Trophoblast cell (in vitro differentiated cells and primary cell): Measurements from ENCODE around the gene NSUN7.

Source experiments
- DNase-seq, 2 donors: peaks; one replicate each; pipeline ENCODE4 v3.0.0-alpha.2; 2016
- H2AFZ ChIP-seq: 2 replicates; pipeline ENCODE4 v1.6.1; 2013; ENCODE audit warnings: low read length, moderate library complexity, mild to moderate bottlenecking; ENCODE audit not compliant: insufficient read depth, poor library complexity
- H2AK5ac ChIP-seq: 2 replicates; pipeline ENCODE4 v1.6.1; 2013; ENCODE audit warnings: mild to moderate bottlenecking, low read length
- H2BK120ac ChIP-seq: 2 replicates; pipeline ENCODE4 v1.6.1; 2013; ENCODE audit warnings: low read length, mild to moderate bottlenecking, moderate library complexity; ENCODE audit not compliant: insufficient read depth, poor library complexity
- H2BK12ac ChIP-seq: 2 replicates; pipeline ENCODE4 v1.6.1; 2013; ENCODE audit warnings: mild to moderate bottlenecking, low read length, moderate library complexity
- H2BK5ac ChIP-seq: 2 replicates; pipeline ENCODE4 v1.6.1; 2013; ENCODE audit warnings: low read length, low read depth, moderate library complexity, mild to moderate bottlenecking; ENCODE audit not compliant: poor library complexity
- H3K14ac ChIP-seq: 2 replicates; pipeline ENCODE4 v1.6.1; 2013; ENCODE audit warnings: mild to moderate bottlenecking, low read length
- H3K18ac ChIP-seq: 2 replicates; pipeline ENCODE4 v1.6.1; 2013; ENCODE audit warnings: mild to moderate bottlenecking, low read length
- H3K23ac ChIP-seq: 2 replicates; pipeline ENCODE4 v1.6.1; 2013; ENCODE audit warnings: low read length
- H3K27ac ChIP-seq: 2 replicates; pipeline ENCODE4 v1.5.1; 2013; ENCODE audit warnings: low read depth, mild to moderate bottlenecking, inconsistent platforms, low read length, moderate library complexity
- H3K27me3 ChIP-seq: 2 replicates; pipeline ENCODE4 v1.6.1; 2013; ENCODE audit warnings: inconsistent platforms, mild to moderate bottlenecking, low read length, moderate library complexity; ENCODE audit not compliant: insufficient read depth
- H3K36me3 ChIP-seq, 2 experiments: 1 replicate in 1 of 2; 2 replicates in 1 of 2; pipeline ENCODE4 v1.6.1; 2013; ENCODE audit warnings: low read length in 2 of 2, mild to moderate bottlenecking in 2 of 2, moderate library complexity in 1 of 2; ENCODE audit not compliant: insufficient read depth in 2 of 2, control insufficient read depth in 1 of 2
- H3K4ac ChIP-seq: 2 replicates; pipeline ENCODE4 v1.6.1; 2013; ENCODE audit warnings: low read depth, mild to moderate bottlenecking, low read length, moderate library complexity
- H3K4me1 ChIP-seq, 2 experiments: 1 replicate in 1 of 2; 2 replicates in 1 of 2; pipeline ENCODE4 v1.6.1; 2013; ENCODE audit warnings: low read length in 2 of 2, mild to moderate bottlenecking in 2 of 2, moderate library complexity in 1 of 2; ENCODE audit not compliant: insufficient read depth in 2 of 2, control insufficient read depth in 1 of 2
- H3K4me2 ChIP-seq: 2 replicates; pipeline ENCODE4 v1.6.1; 2013; ENCODE audit warnings: inconsistent platforms, mild to moderate bottlenecking, low read length, moderate library complexity
- H3K4me3 ChIP-seq: 2 replicates; pipeline ENCODE4 v1.5.1; 2013; ENCODE audit warnings: mild to moderate bottlenecking, low read depth, low read length, inconsistent platforms
- H3K79me1 ChIP-seq: one replicate; pipeline ENCODE4 v1.6.1; 2013; ENCODE audit warnings: low read length
- H3K79me2 ChIP-seq: 2 replicates; pipeline ENCODE4 v1.6.1; 2013; ENCODE audit warnings: low read length, mild to moderate bottlenecking; ENCODE audit not compliant: control insufficient read depth, insufficient read depth, poor library complexity
- H3K9ac ChIP-seq: 2 replicates; pipeline ENCODE4 v1.6.1; 2013; ENCODE audit warnings: mild to moderate bottlenecking, low read length
- H3K9me3 ChIP-seq: 2 replicates; pipeline ENCODE4 v1.6.1; 2013; ENCODE audit warnings: low read depth, mild to moderate bottlenecking, control low read depth, inconsistent platforms, low read length; ENCODE audit not compliant: insufficient read depth
- H4K12ac ChIP-seq: 2 replicates; pipeline ENCODE4 v1.6.1; 2013; ENCODE audit warnings: low read depth, mild to moderate bottlenecking, low read length, moderate library complexity
- H4K8ac ChIP-seq: 2 replicates; pipeline ENCODE4 v1.6.1; 2013; ENCODE audit warnings: low read depth, mild to moderate bottlenecking, low read length, moderate library complexity
- H4K91ac ChIP-seq: one replicate; pipeline ENCODE4 v1.6.1; 2013; ENCODE audit warnings: low read depth, mild to moderate bottlenecking, low read length, moderate library complexity
- WGBS: extraction: QIAGEN DNeasy Blood & Tissue Kit; methylation state at CpG from one replicate; pipeline ENCODE4 v1.1.7; 2013; ENCODE audit warnings: missing lambda C conversion rate; ENCODE audit not compliant: insufficient read length, insufficient coverage; ENCODE audit errors: extremely low coverage; 5-methylcytosine and 5-hydroxymethylcytosine counted together

The NSUN7 gene

GRCh38 chr4:40833212-40833611 lies 83.5 kb downstream of the NSUN7 start:
- Histone ChIP-seq H2AK5ac (no peak overlapping the region), H3K4me2 (no peak overlapping the region), H3K9me3 (no peaks in the 10 kb centered on the region), H3K4ac (no peak overlapping the region), H2BK120ac (no peak overlapping the region), H3K14ac (no peak overlapping the region), H4K12ac (no peak overlapping the region), H3K79me2 (no peaks in the 10 kb centered on the region), H3K27ac (no peak overlapping the region), H3K9ac (peak overlapping the region; percentile 23), H3K4me1 (no peaks in the 10 kb centered on the region), H4K8ac (no peak overlapping the region), H4K91ac (no peak overlapping the region), H2BK5ac (no peak overlapping the region), H3K23ac (no peak overlapping the region), H3K79me1 (no peaks in the 10 kb centered on the region), H2BK12ac (no peak overlapping the region), H3K36me3 (peaks cover 31 to 42% of the 10 kb centered on the region in 2 experiments), H3K27me3 (no peaks in the 10 kb centered on the region), H2AFZ (no peak overlapping the region), H3K4me3 (no peak overlapping the region), H3K18ac (no peak overlapping the region)
- WGBS, result no CpG with 5 or more reads among the region's 11 CpGs
- DNase-seq, result no peak

DNA sequence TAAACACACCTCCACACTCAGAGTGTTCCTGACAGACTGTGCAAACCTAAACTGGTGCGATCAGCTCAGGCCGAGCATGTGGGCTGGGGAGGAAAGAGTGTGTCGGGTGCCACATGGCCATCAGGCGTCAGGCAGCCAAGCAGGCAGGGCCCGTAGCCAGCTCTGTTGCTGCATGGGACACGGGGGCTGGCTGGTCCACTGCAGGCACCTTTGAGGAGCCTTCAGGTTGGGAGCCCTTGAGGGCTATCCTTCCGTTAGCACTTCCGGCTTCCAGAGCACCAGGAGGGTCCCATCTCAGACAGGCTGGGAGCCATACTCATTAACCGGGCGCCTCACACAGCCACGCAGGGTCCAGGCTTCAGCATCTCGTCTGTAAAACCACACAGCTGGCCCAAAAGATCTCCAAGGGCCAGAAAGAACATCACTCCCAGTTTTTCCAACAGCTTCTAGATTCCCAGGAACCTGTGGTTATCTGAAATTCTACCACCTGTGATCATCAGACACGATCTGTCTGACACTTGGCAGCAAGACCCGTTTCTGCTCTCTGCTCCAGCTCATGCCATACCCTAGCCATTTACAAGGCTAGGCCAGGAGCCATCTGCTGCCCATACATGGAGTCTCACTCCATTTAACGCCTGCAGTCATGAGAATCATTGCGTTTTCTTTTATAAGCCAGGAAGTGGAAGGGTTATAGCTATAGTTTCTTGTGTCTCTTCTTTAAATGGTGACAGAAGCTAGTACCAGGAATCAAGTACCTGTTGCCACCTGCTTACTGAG lies 87.5 kb downstream of the NSUN7 start:
- H3K4me3 ChIP-seq, result no peak overlapping the region
- H3K4me2 ChIP-seq, result no peak overlapping the region
- no peak overlapping the region for H4K8ac ChIP-seq
- WGBS, result no CpG with 5 or more reads among the region's 16 CpGs
- H4K91ac ChIP-seq, result no peak overlapping the region
- peaks cover 0 to 5% of the 10 kb centered on the region in 2 experiments for H3K4me1 ChIP-seq
- no peak overlapping the region for H3K4ac ChIP-seq
- no peak overlapping the region for H3K27ac ChIP-seq
- no peaks in the 10 kb centered on the region for H3K79me2 ChIP-seq
- no peak overlapping the region for H2BK5ac ChIP-seq
- no peaks in the 10 kb centered on the region for H3K79me1 ChIP-seq
- H3K23ac ChIP-seq, result no peak overlapping the region
- H3K9me3 ChIP-seq, result no peaks in the 10 kb centered on the region
- DNase-seq, result no peak
- no peak overlapping the region for H2BK120ac ChIP-seq
- no peak overlapping the region for H2AFZ ChIP-seq
- H3K18ac ChIP-seq, result no peak overlapping the region
- peaks cover 16 to 27% of the 10 kb centered on the region in 2 experiments for H3K36me3 ChIP-seq
- no peak overlapping the region for H4K12ac ChIP-seq
- no peak overlapping the region for H3K14ac ChIP-seq
- H2AK5ac ChIP-seq, result no peak overlapping the region
- H3K27me3 ChIP-seq, result no peaks in the 10 kb centered on the region
- no peak overlapping the region for H3K9ac ChIP-seq
- no peak overlapping the region for H2BK12ac ChIP-seq

GRCh38 chr4:40838742-40839141 lies 89.0 kb downstream of the NSUN7 start:
- Histone ChIP-seq H3K4me2 (no peak overlapping the region), H3K23ac (no peak overlapping the region), H2BK12ac (no peak overlapping the region), H3K27ac (no peak overlapping the region), H3K4me1 (peaks cover 0 to 12% of the 10 kb centered on the region in 2 experiments), H3K79me1 (no peaks in the 10 kb centered on the region), H2BK120ac (no peak overlapping the region), H4K12ac (no peak overlapping the region), H3K9ac (no peak overlapping the region), H3K27me3 (no peaks in the 10 kb centered on the region), H3K18ac (no peak overlapping the region), H3K9me3 (no peaks in the 10 kb centered on the region), H4K91ac (no peak overlapping the region), H4K8ac (no peak overlapping the region), H3K79me2 (no peaks in the 10 kb centered on the region), H2AK5ac (no peak overlapping the region), H2BK5ac (no peak overlapping the region), H3K4ac (no peak overlapping the region), H3K36me3 (peaks cover 15 to 16% of the 10 kb centered on the region in 2 experiments), H2AFZ (no peak overlapping the region), H3K14ac (no peak overlapping the region), H3K4me3 (no peak overlapping the region)
- WGBS, result no CpG with 5 or more reads among the region's 4 CpGs
- DNase-seq, result no peak

GRCh38 chr4:40840255-40840984 lies 90.7 kb downstream of the NSUN7 start:
- Histone ChIP-seq H3K4me3 (no peak overlapping the region), H3K27me3 (no peaks in the 10 kb centered on the region), H4K91ac (no peak overlapping the region), H3K4ac (no peak overlapping the region), H3K4me1 (peaks cover 0 to 12% of the 10 kb centered on the region in 2 experiments), H3K9me3 (peaks cover 2% of the 10 kb centered on the region), H3K23ac (no peak overlapping the region), H2BK12ac (no peak overlapping the region), H3K36me3 (peaks cover 14 to 16% of the 10 kb centered on the region in 2 experiments), H2BK120ac (no peak overlapping the region), H3K79me1 (no peaks in the 10 kb centered on the region), H3K4me2 (no peak overlapping the region), H3K27ac (no peak overlapping the region), H2BK5ac (no peak overlapping the region), H3K14ac (no peak overlapping the region), H3K9ac (no peak overlapping the region), H4K8ac (no peak overlapping the region), H2AK5ac (no peak overlapping the region), H2AFZ (no peak overlapping the region), H3K79me2 (no peaks in the 10 kb centered on the region), H3K18ac (no peak overlapping the region), H4K12ac (no peak overlapping the region)
- no peak for DNase-seq
- no CpG with 5 or more reads among the region's 10 CpGs for WGBS
